ENCODE data around the gene PCDHGA5. TPM values are rescaled to one million over a fixed set of nuclear protein-coding genes. Genes with fewer than 3 reads are reported as not detected.
"Not testable (repeated sequence)": the region's sequence is repeated elsewhere in the genome, so short reads cannot be mapped to it uniquely, and the experiment has no call there.

The PCDHGA5 gene
- total and polyA plus RNA-seq, 2 of the 8 experiments (the other 6 are each of a cell fraction or from before 2014, with no cell fraction given) = 1.1 to 1.3 TPM

DNA sequence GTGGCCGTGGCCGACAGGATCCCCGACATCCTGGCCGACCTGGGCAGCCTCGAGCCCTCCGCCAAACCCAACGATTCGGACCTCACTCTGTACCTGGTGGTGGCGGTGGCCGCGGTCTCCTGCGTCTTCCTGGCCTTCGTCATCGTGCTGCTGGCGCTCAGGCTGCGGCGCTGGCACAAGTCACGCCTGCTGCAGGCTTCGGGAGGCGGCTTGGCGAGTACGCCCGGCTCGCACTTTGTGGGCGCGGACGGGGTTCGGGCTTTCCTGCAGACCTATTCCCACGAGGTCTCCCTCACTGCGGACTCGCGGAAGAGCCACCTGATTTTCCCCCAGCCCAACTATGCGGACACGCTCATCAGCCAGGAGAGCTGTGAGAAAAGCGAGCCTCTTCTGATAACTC, 17.9 kb upstream of the PCDHGA5 start:
- H2BK5ac ChIP-seq (ENCODE audit: low read depth, low read length); FAIRE-seq; H4K8ac ChIP-seq (ENCODE audit: extremely low read depth, insufficient read depth, low read length); H3K4me3 ChIP-seq (ENCODE audit: extremely low read depth in 1 of 4, insufficient read depth in 2 of 4, low read depth in 3 of 4, low read length in 4 of 4); H3K36me3 ChIP-seq (ENCODE audit: control insufficient read depth in 2 of 4, insufficient read depth in 4 of 4, low read length in 3 of 4); H3K27ac ChIP-seq (ENCODE audit: low read depth, low read length); H3K18ac ChIP-seq (ENCODE audit: extremely low read depth, low read length); H3K4me2 ChIP-seq (ENCODE audit: insufficient read depth in 1 of 2, low read depth in 2 of 2, low read length in 2 of 2); H3K23me2 ChIP-seq (ENCODE audit: low read depth, low read length); H4K20me1 ChIP-seq (replicated peaks in 1 of 2; ENCODE audit: control insufficient read depth in 1 of 2, insufficient read depth in 2 of 2, low read length in 2 of 2); H2BK15ac ChIP-seq (ENCODE audit: low read length); H3K23ac ChIP-seq (ENCODE audit: insufficient read length); H3K4me1 ChIP-seq (replicated peaks in 1 of 4; ENCODE audit: control insufficient read depth in 3 of 4, insufficient read depth in 4 of 4, low read length in 3 of 4); H2AK5ac ChIP-seq (ENCODE audit: low read depth, low read length); H3K27me3 ChIP-seq (replicated peaks in 1 of 4; ENCODE audit: control insufficient read depth in 3 of 4, extremely low read depth in 1 of 4, insufficient read depth in 3 of 4, low read length in 3 of 4); H2BK12ac ChIP-seq (ENCODE audit: low read depth, low read length); H3K4ac ChIP-seq (replicated peaks; ENCODE audit: insufficient read length, low read depth, low read length); H3K56ac ChIP-seq (replicated peaks; ENCODE audit: insufficient read length, low read depth, low read length); H2BK20ac ChIP-seq (ENCODE audit: low read length); DNase-seq (ENCODE audit: low read depth in 1 of 2, low spot score in 2 of 2); H3K79me2 ChIP-seq (ENCODE audit: control insufficient read depth in 1 of 2, insufficient read depth in 2 of 2, low read length in 2 of 2); H4K91ac ChIP-seq (replicated peaks; ENCODE audit: insufficient read length, low read length); POLR2A ChIA-PET (ENCODE audit: partially characterized antibody); H3K9ac ChIP-seq (replicated peaks in 1 of 4; ENCODE audit: extremely low read depth in 1 of 4, low read depth in 3 of 4, low read length in 3 of 4); H2AFZ ChIP-seq (ENCODE audit: low read length); H2BK120ac ChIP-seq (replicated peaks; ENCODE audit: low read depth, low read length); H3K79me1 ChIP-seq (ENCODE audit: low read depth, low read length); H4K5ac ChIP-seq (ENCODE audit: insufficient read length, low read depth, low read length); H3K14ac ChIP-seq (ENCODE audit: insufficient read length): not testable (repeated sequence)
- peaks cover 24 to 25% of the 10 kb centered on the region in 2 experiments for H3K9me3 ChIP-seq (ENCODE audit: insufficient read depth in 2 of 2, low read depth in 1 of 2, low read length in 1 of 2)
- 94% methylated on average over 18 of the region's 35 CpGs; no CpG with 5 or more reads in 1 of the 2 experiments for WGBS, 2 experiments (ENCODE audit: extremely low coverage in 1 of 2, insufficient coverage in 1 of 2, insufficient read length in 1 of 2, insufficient replicate concordance in 2 of 2, low coverage in 1 of 2, low lambda C conversion rate in 2 of 2, missing lambda C conversion rate in 1 of 2)
- CTCF ChIA-PET (ENCODE audit: partially characterized antibody) = interaction anchor here (1.3 to 3.8 kb wide), 7 partner anchors 10 to 122 kb away, joined by 3 to 15 read pairs (median 10); partner anchors contain the start of genes PCDHB14 and PCDHB15

Data from H1 (cell line).